ENCODE measurements around the gene IL1RAP. TPM values are rescaled to one million over a fixed set of nuclear protein-coding genes. Genes with fewer than 3 reads are reported as not detected.

Gene IL1RAP
- total and polyA plus RNA-seq, 7 donors = 0.70 to 6.3 (median 4.0) TPM

DNA sequence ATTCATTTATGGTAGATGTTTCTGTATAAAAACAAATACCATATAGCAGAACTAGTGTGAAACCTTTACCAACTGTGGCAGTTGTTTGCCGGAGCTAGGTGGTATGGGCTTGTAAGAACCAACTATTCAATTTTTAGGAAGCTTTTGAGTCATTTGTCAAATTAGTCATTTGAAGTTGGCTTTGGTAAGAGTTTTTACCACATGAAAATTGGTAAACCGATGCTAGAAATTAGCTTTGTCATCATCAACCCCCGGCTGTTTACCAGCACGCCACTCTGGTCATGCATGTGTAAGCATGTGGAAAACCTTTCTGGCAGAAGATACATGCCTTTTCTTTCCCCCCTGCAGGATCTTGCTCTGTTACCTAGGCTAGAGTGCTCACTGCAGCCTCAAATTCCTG lies 63.3 kb downstream of the IL1RAP start:
- Histone ChIP-seq H3K36me3 (ENCODE audit: insufficient read depth in 1 of 2, low read depth in 1 of 2) (no peaks in the 10 kb centered on the region), H3K4me1 (no peaks in the 10 kb centered on the region), H3K27ac (no peak overlapping the region), H3K9me3 (no peaks in the 10 kb centered on the region), H3K27me3 (ENCODE audit: insufficient read depth in 3 of 3, low read length in 2 of 3) (no peaks in the 10 kb centered on the region), H3K4me3 (no peak overlapping the region)
- intact Hi-C loops (cut with DNase I) = no loop called here
- TF ChIP-seq, protein P1, sequence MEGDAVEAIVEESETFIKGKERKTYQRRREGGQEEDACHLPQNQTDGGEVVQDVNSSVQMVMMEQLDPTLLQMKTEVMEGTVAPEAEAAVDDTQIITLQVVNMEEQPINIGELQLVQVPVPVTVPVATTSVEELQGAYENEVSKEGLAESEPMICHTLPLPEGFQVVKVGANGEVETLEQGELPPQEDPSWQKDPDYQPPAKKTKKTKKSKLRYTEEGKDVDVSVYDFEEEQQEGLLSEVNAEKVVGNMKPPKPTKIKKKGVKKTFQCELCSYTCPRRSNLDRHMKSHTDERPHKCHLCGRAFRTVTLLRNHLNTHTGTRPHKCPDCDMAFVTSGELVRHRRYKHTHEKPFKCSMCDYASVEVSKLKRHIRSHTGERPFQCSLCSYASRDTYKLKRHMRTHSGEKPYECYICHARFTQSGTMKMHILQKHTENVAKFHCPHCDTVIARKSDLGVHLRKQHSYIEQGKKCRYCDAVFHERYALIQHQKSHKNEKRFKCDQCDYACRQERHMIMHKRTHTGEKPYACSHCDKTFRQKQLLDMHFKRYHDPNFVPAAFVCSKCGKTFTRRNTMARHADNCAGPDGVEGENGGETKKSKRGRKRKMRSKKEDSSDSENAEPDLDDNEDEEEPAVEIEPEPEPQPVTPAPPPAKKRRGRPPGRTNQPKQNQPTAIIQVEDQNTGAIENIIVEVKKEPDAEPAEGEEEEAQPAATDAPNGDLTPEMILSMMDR (IDR thresholded peaks at IDR 0.05) = no peak
- ATAC-seq (no peak), DNase-seq (no peak)
- WGBS, 3 donors = 91 to 96% (median 94%) methylated on average over 4 of the region's 4 CpGs

DNA sequence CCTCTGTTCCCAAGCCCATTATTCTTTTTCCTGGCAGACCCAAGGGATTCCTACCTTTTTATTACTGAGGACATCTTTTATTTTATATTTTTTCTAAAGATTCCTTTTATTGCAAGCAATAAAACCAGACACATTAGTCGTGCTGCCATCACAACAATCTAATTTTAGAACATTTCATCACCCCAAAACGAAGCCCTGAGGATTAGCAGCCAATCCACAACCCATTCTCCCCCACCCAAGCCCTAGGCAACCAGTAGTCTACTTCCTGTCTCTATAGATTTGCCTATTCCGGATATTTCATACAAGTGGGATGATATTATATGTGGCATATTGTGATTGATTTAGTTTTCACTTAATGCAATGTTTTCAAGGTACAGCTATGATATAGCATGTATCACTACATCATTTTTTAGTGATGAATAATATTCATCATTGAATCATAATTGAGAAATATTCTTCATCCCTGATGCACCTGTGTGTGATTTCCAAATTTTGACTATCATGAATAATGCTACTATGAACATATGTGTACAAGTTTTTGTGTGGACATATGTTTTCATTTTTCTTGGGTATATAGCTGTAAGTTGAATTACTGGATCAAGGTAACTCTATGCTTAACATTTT lies 65.7 kb downstream of the IL1RAP start:
- intact Hi-C loops (cut with DNase I) = no loop called here
- Histone ChIP-seq H3K27ac (no peak overlapping the region), H3K4me3 (no peak overlapping the region), H3K4me1 (no peaks in the 10 kb centered on the region), H3K36me3 (ENCODE audit: insufficient read depth in 1 of 2, low read depth in 1 of 2) (no peaks in the 10 kb centered on the region), H3K27me3 (ENCODE audit: insufficient read depth in 3 of 3, low read length in 2 of 3) (no peaks in the 10 kb centered on the region), H3K9me3 (no peaks in the 10 kb centered on the region)
- TF ChIP-seq, protein P1 (IDR thresholded peaks at IDR 0.05) = no peak
- 40 to 49% (median 43%) methylated on average over 3 of the region's 3 CpGs for WGBS, 3 donors
- ATAC-seq (no peak), DNase-seq (no peak)

DNA sequence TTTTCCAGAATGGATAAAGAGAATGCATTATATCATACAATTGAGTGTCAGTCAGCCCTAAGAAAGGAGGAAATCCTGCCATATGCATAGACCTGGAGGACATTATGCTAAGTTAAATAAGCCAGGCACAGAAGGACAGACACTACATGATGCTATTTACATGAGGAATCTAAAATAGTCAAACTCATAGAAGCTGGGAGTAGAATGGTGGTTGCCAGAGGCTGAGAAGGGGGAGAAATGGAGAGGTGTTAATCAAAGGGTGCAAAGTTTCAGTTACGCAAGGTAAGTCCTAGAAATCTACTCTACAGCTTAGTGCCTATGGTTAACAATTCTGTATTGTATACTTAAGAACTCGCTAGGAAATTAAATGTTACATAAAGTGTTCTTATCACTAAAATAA lies 66.5 kb downstream of the IL1RAP start:
- ATAC-seq = no peak
- DNase-seq = no peak
- Histone ChIP-seq H3K4me1 (no peaks in the 10 kb centered on the region), H3K27ac (no peak overlapping the region), H3K27me3 (ENCODE audit: insufficient read depth in 3 of 3, low read length in 2 of 3) (no peaks in the 10 kb centered on the region), H3K36me3 (ENCODE audit: insufficient read depth in 1 of 2, low read depth in 1 of 2) (no peaks in the 10 kb centered on the region), H3K4me3 (no peak overlapping the region), H3K9me3 (no peaks in the 10 kb centered on the region)
- intact Hi-C loops (cut with DNase I) = no loop called here
- TF ChIP-seq, protein P1 (IDR thresholded peaks at IDR 0.05) = no peak
- 90 to 93% (median 92%) methylated on average over 2 of the region's 2 CpGs for WGBS, 3 donors

DNA sequence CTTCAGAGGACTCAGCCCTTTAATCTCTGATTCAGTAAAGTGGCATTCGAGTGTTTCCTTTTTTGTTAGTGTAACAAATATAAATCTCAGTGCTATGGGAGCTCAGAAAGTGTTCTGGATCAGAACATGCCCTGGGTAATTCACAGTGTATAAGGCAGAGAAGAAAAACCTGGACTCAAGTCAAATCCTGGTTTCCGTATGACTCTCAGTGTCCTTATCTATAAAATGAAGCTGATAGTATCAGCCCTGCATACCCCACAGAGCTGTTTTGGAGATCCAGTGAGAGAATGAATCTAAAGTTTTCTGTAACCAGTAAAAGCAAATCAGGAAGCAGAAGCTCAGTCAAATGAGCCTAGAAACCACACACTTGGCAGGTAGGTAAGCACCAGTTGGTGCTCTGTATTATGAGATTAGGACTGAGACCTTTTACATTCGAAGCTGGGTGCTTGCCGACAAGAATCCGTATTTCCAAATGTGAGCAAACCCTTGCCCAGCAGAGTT lies 67.2 kb downstream of the IL1RAP start:
- DNase-seq (no peak), ATAC-seq (no peak)
- Histone ChIP-seq H3K4me3 (no peak overlapping the region), H3K4me1 (no peaks in the 10 kb centered on the region), H3K27ac (no peak overlapping the region), H3K36me3 (ENCODE audit: insufficient read depth in 1 of 2, low read depth in 1 of 2) (no peaks in the 10 kb centered on the region), H3K9me3 (no peaks in the 10 kb centered on the region), H3K27me3 (ENCODE audit: insufficient read depth in 3 of 3, low read length in 2 of 3) (no peaks in the 10 kb centered on the region)
- intact Hi-C loops (cut with DNase I) = no loop called here
- WGBS, 3 donors = 43 to 61% (median 43%) methylated on average over 5 of the region's 5 CpGs
- TF ChIP-seq, protein P1 (IDR thresholded peaks at IDR 0.05) = no peak

DNA sequence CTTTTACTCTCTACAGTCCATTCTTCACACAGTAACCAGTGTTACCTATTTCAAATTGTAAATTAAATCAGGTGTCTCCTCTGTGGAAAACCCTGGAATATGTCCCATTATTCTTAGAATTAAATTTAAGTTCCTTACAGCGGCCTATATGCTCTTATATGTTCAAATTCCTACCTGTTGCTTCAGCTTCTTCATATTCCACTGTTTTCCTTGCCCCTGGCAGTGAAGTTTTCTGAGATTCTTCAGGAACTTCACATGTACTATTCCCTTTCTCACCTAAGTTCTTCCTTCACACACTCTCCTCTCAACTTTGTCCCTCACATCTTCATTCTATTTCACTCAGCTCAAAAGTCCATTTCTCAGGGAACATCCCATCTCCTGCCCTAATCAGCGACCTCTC lies 68.8 kb downstream of the IL1RAP start:
- intact Hi-C loops (cut with DNase I) = no loop called here
- Histone ChIP-seq H3K4me3 (no peak overlapping the region), H3K9me3 (no peaks in the 10 kb centered on the region), H3K36me3 (ENCODE audit: insufficient read depth in 1 of 2, low read depth in 1 of 2) (no peaks in the 10 kb centered on the region), H3K4me1 (peaks cover 8% of the 10 kb centered on the region), H3K27ac (no peak overlapping the region), H3K27me3 (ENCODE audit: insufficient read depth in 3 of 3, low read length in 2 of 3) (no peaks in the 10 kb centered on the region)
- WGBS, 3 donors = 95 to 98% (median 96%) methylated on average over 2 of the region's 2 CpGs
- DNase-seq = no peak
- TF ChIP-seq, protein P1 (IDR thresholded peaks at IDR 0.05) = no peak
- no peak for ATAC-seq
